Endothelial cell of umbilical vein (primary cell): ENCODE results near the gene AGFG2.

Experiments
- FOS ChIP-seq: IDR thresholded peaks from 2 replicates; pipeline ENCODE4 v1.6.1; 2011; ENCODE audit warnings: mild to moderate bottlenecking, low read length, moderate library complexity, borderline replicate concordance; ENCODE audit not compliant: insufficient read depth
- GATA2 ChIP-seq: IDR thresholded peaks from 2 replicates; pipeline ENCODE4 v1.7.0; 2011; ENCODE audit warnings: low read depth, mild to moderate bottlenecking, moderate library complexity, mixed read lengths, low read length; ENCODE audit not compliant: insufficient read length, insufficient read depth
- MAX ChIP-seq: IDR thresholded peaks from 2 replicates; pipeline ENCODE4 v1.6.1; 2011; ENCODE audit not compliant: insufficient read depth, insufficient read length
- POLR2A ChIP-seq: IDR thresholded peaks from 2 replicates; pipeline ENCODE4 v1.6.1; 2012; ENCODE audit warnings: low read depth, mild to moderate bottlenecking, control low read depth, low read length
- POLR2AphosphoS5 ChIP-seq: IDR thresholded peaks from 2 replicates; pipeline ENCODE4 v1.6.1; 2012; ENCODE audit warnings: low read depth, mild to moderate bottlenecking, control low read depth, low read length, moderate library complexity; ENCODE audit not compliant: insufficient read depth
- TF ChIP-seq, protein P1 (sequence below), 2 donors: IDR thresholded peaks; 1 replicate in 1 of 2; 2 replicates in 1 of 2; pipeline ENCODE4 v1.5.1; 2011; ENCODE audit warnings: low read length in 2 of 2, mild to moderate bottlenecking in 2 of 2, moderate library complexity in 2 of 2, control low read depth in 1 of 2, inconsistent platforms in 1 of 2, low read depth in 1 of 2; ENCODE audit not compliant: insufficient read depth in 1 of 2; ENCODE audit errors: extremely low read depth in 1 of 2

- TF ChIP-seq, protein P1, sequence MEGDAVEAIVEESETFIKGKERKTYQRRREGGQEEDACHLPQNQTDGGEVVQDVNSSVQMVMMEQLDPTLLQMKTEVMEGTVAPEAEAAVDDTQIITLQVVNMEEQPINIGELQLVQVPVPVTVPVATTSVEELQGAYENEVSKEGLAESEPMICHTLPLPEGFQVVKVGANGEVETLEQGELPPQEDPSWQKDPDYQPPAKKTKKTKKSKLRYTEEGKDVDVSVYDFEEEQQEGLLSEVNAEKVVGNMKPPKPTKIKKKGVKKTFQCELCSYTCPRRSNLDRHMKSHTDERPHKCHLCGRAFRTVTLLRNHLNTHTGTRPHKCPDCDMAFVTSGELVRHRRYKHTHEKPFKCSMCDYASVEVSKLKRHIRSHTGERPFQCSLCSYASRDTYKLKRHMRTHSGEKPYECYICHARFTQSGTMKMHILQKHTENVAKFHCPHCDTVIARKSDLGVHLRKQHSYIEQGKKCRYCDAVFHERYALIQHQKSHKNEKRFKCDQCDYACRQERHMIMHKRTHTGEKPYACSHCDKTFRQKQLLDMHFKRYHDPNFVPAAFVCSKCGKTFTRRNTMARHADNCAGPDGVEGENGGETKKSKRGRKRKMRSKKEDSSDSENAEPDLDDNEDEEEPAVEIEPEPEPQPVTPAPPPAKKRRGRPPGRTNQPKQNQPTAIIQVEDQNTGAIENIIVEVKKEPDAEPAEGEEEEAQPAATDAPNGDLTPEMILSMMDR (IDR thresholded peaks at IDR 0.05; ENCODE audit: extremely low read depth in 1 of 2, insufficient read depth in 1 of 2, low read depth in 1 of 2, low read length in 2 of 2), result peak; percentile 43 to 55
- TF ChIP-seq POLR2A (no peak), POLR2AphosphoS5 (peak; percentile 5), GATA2 (no peak), FOS (peak; percentile 31), MAX (no peak)
Measured at GRCh38 chr7:100604028-100604975, 65.3 kb downstream of the AGFG2 start.
